Activated gamma-delta T cell (primary cell): ENCODE results near the gene RETN.

ENCODE experiments used
- DNase-seq: peaks from one replicate; lab custom pipeline; 2025; lab: John Stamatoyannopoulos, UW

Gene RETN

GRCh38 chr19:7706188-7706954 is 37.5 kb downstream of the RETN start:
- no peak for DNase-seq

- DNase-seq: no peak
These were observed 38.2 kb downstream of the RETN start for GRCh38 chr19:7706955-7707456.

- DNase-seq: no peak
These were observed 41.1 kb downstream of the RETN start for GRCh38 chr19:7709932-7710460.

- DNase-seq: no peak
These were observed 41.8 kb downstream of the RETN start for GRCh38 chr19:7710616-7711015.

- no peak for DNase-seq
These were observed 46.8 kb downstream of the RETN start for GRCh38 chr19:7715671-7716070.

GRCh38 chr19:7716762-7717161 is 47.9 kb downstream of the RETN start:
- no peak for DNase-seq

- no peak for DNase-seq
These were observed 49.8 kb downstream of the RETN start for GRCh38 chr19:7718668-7719067.
